OCI-M2 (cell line): Measurements from ENCODE around the gene KLHL28.
A peak's percentile ranks its signal among the peaks of the same experiment; 100 is the strongest.

Source experiments
- DNase-seq: peaks from one replicate; lab custom pipeline; 2025; ENCODE audit not compliant: unreplicated experiment; lab: John Stamatoyannopoulos, UW

Gene KLHL28

DNA sequence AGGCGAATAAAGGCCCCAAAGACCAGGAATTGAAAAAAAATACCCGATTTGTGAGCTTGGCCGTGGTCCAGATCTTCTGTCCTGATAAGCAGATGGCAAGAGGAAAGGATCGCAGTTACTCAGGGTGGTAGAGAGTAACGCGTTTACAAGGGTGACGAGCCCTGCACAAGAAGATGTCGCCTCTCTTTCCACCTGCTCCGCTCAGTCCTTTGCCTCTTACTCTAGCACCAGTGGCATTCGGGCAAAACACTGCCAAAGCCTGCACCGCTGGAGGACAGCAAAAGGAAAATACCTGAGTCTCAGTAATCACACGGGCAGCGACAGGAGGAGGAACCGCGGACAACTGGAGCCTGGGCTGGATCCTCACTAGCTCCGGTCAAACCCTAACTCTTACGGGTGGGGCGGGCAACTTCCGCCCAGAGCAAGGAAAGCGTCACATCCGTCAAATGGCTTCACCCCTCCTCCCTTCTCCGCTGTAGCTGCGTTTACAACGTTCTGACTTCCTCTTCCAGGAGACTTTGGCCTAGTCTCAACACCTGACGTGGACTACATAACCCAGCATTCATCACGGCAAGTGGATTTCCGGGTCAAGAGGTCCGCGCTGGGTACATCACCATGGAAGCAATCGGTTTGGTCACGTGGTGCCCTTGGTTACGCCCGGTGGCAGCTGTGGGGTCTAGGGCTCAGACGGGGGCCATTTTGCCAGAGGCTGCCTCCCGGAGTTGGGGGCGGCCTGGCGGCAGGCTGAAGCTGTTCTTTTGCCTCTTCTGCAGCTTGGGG, at the start of gene KLHL28, which contains the start of gene TOGARAM1:
Gene KLHL28 (minus strand): TSS at position 394 of the 780 bp plus-strand sequence. CDS start 16,019 bp downstream, outside the sequence.
Gene TOGARAM1 (plus strand): TSS at position 637 of the 780 bp plus-strand sequence. CDS start 232 bp downstream, outside the sequence.
- DNase-seq = peak; percentile 97

DNA sequence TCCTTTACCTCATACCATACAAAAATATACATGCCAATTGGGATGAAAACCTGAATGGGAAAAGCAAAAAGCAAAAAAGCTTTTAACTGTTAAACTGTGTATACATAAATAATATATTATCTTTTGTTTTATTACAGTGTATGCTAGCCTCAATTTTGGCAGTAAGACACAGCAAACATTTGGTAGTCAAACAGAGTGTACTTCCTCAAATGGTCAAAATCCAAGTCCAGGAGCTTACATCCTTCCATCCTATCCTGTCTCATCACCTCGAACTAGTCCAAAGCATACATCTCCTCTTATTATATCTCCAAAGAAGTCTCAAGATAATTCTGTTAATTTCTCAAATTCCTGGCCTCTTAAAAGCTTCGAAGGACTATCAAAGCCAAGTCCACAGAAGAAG, 42.2 kb upstream of the KLHL28 start:
- no peak for DNase-seq

DNA sequence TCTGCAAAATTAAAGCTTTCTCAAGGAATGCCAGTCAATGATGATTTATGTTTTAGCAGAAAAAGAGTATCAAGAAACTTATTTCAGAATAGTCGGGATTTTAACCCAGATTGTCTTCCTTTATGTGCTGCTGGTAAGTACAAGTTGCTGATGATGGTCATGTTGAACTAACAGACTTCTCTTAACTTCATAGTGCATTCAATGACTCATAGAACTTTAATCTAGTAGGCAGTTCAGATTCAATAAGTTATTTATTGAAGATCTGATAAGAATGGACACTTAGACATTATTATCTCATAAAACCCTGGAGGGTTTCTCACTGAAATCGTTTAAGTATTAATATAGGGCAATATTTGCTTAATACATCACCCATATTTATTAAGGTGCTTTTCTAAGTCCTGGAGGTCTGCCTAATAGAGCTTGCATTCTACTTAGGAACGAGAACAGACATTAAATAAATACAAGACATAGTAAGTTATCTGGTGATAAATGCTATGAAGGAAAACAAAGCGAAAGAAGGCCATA, 34.1 kb upstream of the KLHL28 start:
- DNase-seq = no peak

GRCh38 chr14:44995196-44995595, 33.4 kb upstream of the KLHL28 start:
- no peak for DNase-seq

DNA sequence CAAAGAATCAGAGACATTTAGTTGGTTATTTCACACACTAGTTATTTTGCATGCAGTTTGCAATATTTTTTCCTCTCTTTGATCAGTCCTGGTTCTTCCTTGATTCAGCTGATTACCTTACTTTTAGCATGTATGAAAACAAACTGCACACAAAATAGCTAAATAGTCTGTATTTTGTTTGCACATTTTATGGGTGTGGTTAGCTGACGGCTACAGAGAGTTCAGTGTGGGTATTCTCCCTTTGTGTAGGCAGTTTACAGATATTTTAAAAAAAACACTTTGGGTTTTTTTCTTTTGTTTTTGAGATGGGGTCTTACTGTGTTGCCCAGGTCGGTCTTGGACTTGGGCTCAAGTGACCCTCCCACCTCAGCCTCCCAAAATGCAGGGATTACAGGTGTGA, 28.8 kb upstream of the KLHL28 start:
- DNase-seq = no peak

GRCh38 chr14:44989497-44990440, 28.0 kb upstream of the KLHL28 start:
- DNase-seq = no peak

DNA sequence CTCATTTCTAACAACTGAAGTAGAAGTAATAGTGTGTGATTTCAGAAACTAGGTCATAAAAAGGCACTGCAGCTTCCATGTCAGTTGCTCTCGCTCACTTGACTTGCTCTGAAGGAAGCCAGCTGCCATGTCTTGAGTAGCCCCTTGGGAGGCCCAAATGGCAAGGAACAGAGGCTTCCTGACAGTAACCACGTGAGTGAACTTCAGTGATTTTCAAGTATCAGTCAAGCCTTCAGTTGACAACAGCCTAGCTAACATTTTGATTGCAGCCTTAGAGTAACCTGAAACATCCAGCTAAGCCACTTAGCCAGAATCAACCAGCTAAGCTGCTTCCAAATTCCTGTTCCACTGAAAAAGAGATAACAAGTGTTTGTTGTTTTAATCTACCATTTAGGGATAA, 26.9 kb upstream of the KLHL28 start:
- DNase-seq = no peak

DNA sequence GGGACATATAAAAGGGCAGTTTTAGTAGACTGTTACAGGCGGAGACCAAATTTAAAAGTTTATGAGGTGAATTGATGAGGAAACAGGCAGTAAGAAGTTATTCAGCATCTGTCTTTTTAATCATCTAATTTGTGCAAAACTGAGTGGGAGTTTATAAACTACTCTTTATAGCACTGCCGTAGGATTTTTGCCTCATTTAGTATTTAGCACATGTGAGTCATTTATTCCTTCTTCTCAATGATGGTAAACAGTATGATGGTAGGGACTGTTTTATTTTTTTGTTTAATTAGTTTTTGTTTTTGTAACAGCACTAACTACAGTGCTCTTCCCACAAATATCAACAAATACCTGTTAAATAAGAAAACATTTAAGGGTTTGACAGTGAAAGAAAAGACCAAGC, 20.8 kb upstream of the KLHL28 start:
- DNase-seq = no peak

- DNase-seq = no peak
Measured at GRCh38 chr14:44981198-44981597, 19.5 kb upstream of the KLHL28 start.

GRCh38 chr14:44979740-44980356, 18.1 kb upstream of the KLHL28 start:
- no peak for DNase-seq

GRCh38 chr14:44979273-44979672, 17.5 kb upstream of the KLHL28 start:
- DNase-seq = no peak

- DNase-seq = no peak
Measured at GRCh38 chr14:44971459-44971858, 9.7 kb upstream of the KLHL28 start.

- DNase-seq = no peak
Measured at GRCh38 chr14:44970907-44971306, 9.2 kb upstream of the KLHL28 start.

DNA sequence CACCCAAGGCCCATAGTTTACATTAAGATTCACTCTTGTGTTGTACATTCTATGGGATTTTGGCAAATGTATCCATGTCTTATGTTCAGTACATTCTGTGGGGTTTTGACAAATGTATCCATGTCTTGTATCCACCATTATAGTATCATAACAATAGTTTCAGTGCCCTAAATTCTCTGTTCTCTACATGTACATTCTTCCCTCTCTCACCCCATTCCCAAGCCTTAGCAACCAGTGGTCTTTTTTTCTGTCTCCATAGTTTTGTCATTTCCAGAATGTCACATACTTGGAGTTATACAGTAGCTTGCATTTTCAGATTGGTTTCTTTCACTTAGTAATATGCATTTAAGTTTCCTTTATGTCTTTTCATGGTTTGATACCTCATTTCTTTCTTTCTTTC, 7.0 kb upstream of the KLHL28 start:
- no peak for DNase-seq

DNA sequence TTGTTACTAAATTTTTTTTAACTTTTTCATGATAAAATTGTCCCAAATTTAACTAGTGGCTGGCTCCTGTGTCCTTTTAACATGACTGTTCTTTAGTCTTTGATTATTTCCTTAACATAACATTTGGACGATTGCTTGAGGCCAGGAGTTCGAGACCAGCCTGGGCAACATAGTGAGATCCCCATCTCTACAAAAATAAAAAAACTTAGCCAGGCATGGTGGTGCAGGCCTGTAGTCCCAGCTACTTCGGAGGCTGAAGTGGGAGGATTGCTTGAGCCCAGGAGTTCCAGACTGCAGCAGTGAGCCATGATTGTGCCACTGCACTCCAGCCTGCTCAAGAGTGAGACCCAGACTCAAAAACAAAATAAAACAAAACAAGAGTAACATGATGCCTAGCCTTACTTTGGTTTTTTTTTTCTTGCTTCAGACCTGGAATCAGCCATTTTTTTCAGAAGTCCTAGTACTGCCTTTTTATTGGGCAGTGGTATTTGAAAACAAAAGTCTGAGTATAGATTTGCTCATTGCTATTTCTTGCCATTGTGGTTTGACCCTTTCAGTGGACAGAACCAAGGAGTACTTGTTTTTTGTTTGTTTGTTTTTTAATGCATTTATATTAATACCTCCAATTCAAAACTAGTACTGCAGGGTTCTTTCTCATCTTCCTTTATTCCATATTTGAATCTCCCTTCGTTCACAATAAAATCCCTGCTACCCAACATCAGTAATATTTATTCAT, 5.0 kb upstream of the KLHL28 start:
- no peak for DNase-seq

DNA sequence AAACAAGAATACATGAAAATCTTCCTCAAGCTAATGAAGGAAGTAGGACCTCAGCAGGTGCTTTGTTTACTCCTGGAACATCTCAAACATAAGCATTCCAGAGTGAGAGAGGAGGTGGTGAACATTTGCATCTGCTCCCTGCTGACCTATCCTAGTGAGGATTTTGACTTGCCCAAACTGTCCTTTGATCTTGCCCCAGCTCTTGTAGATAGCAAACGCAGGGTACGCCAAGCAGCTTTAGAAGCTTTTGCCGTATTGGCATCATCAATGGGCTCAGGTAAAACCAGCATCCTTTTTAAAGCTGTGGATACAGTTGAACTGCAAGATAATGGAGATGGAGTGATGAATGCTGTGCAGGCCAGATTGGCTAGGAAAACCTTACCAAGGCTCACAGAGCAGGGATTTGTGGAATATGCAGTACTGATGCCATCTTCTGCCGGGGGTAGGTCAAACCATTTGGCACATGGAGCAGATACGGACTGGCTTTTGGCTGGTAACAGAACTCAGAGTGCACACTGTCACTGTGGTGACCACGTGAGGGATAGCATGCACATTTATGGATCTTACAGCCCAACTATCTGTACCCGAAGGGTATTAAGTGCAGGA, 2.1 kb upstream of the KLHL28 start:
- DNase-seq = no peak

GRCh38 chr14:44963044-44963528, 1.3 kb upstream of the KLHL28 start:
- DNase-seq = no peak

DNA sequence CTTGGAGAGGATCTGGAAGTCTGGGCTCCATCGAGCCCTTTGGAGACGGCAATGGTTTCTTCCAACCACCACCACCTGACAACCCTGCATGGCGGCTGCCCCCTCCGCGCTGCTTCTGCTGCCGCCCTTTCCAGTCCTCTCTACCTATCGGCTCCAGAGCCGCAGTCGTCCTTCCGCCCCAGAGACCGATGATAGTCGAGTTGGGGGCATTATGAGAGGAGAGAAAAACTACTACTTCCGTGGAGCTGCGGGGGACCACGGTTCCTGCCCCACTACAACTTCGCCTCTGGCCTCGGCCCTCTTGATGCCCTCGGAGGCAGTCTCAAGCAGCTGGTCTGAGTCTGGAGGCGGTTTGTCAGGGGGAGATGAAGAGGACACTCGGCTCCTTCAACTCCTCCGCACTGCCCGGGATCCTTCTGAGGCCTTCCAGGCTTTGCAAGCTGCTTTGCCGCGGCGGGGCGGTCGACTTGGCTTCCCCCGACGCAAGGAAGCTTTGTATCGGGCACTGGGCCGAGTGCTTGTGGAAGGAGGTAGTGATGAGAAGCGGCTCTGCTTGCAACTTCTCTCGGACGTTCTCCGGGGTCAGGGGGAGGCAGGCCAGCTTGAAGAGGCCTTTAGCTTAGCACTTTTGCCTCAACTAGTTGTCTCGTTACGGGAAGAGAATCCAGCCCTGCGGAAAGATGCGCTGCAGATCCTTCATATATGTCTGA, 742 bp upstream of the KLHL28 start:
- no peak for DNase-seq

DNA sequence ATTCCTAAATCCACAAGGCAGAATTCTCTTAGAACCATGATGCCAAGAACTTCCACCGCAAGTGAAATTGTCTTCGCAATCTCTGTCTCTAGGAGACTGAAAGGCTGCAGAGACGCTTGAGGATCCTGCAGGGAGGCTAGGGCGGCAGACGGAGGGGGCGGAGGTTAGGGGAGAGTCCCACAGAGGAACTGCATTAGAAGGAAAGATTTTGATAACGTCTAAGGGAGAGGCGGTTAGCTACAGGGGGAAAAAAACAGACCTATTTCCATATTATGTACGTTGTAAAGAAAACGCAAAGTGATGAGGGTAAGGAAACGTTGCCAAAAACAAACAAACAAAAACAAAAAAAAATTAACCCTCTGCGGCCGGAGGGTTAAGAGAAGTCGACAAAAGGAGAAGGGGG, 595 bp downstream of the KLHL28 start:
- DNase-seq = no peak
